NT2/D1 (cell line): ENCODE results near the gene DSC2.

Source experiments
- YY1 ChIP-seq: IDR thresholded peaks from 2 replicates; pipeline ENCODE4 v1.6.1; 2011; ENCODE audit not compliant: insufficient read length, insufficient read depth
- ZNF274 ChIP-seq: IDR thresholded peaks from 2 replicates; pipeline ENCODE4 v1.6.1; 2011; ENCODE audit warnings: mild to moderate bottlenecking, low read depth, low read length

GRCh38 chr18:31042406-31043181, 59.6 kb downstream of the DSC2 start, which contains the start of gene DSC3:
- TF ChIP-seq YY1 (no peak), ZNF274 (no peak)
